Endothelial cell of umbilical vein (primary cell): ENCODE measurements around the gene SIPA1L3.

Experiments used
- CTCF ChIP-seq, 2 donors: IDR thresholded peaks; 1 replicate in 1 of 2; 2 replicates in 1 of 2; pipeline ENCODE4 v1.5.1; 2011; ENCODE audit warnings: low read length in 2 of 2, mild to moderate bottlenecking in 2 of 2, moderate library complexity in 2 of 2, control low read depth in 1 of 2, inconsistent platforms in 1 of 2, low read depth in 1 of 2; ENCODE audit not compliant: insufficient read depth in 1 of 2; ENCODE audit errors: extremely low read depth in 1 of 2
- MAX ChIP-seq: IDR thresholded peaks from 2 replicates; pipeline ENCODE4 v1.6.1; 2011; ENCODE audit not compliant: insufficient read depth, insufficient read length
- POLR2A ChIP-seq: IDR thresholded peaks from 2 replicates; pipeline ENCODE4 v1.6.1; 2012; ENCODE audit warnings: low read depth, mild to moderate bottlenecking, control low read depth, low read length
- POLR2AphosphoS5 ChIP-seq: IDR thresholded peaks from 2 replicates; pipeline ENCODE4 v1.6.1; 2012; ENCODE audit warnings: low read depth, mild to moderate bottlenecking, control low read depth, low read length, moderate library complexity; ENCODE audit not compliant: insufficient read depth

- no peak for TF ChIP-seq CTCF (IDR thresholded peaks at IDR 0.05; ENCODE audit: extremely low read depth in 1 of 2, insufficient read depth in 1 of 2, low read depth in 1 of 2, low read length in 2 of 2)
- TF ChIP-seq MAX, result no peak
- no peak for TF ChIP-seq POLR2A
- TF ChIP-seq POLR2AphosphoS5, result no peak
Observed at GRCh38 chr19:38196948-38197656, 290.1 kb downstream of the SIPA1L3 start.
